Measurements from ENCODE around the gene F13A1. TPM values are rescaled to one million over a fixed set of nuclear protein-coding genes. Genes with fewer than 3 reads are reported as not detected.

The F13A1 gene
- total RNA-seq, 1 experiment from 2014 or later = not detected

- CTCF ChIA-PET = no interaction called here
- TF ChIP-seq, protein P1, sequence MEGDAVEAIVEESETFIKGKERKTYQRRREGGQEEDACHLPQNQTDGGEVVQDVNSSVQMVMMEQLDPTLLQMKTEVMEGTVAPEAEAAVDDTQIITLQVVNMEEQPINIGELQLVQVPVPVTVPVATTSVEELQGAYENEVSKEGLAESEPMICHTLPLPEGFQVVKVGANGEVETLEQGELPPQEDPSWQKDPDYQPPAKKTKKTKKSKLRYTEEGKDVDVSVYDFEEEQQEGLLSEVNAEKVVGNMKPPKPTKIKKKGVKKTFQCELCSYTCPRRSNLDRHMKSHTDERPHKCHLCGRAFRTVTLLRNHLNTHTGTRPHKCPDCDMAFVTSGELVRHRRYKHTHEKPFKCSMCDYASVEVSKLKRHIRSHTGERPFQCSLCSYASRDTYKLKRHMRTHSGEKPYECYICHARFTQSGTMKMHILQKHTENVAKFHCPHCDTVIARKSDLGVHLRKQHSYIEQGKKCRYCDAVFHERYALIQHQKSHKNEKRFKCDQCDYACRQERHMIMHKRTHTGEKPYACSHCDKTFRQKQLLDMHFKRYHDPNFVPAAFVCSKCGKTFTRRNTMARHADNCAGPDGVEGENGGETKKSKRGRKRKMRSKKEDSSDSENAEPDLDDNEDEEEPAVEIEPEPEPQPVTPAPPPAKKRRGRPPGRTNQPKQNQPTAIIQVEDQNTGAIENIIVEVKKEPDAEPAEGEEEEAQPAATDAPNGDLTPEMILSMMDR (IDR thresholded peaks at IDR 0.05; ENCODE audit: unreplicated experiment) = no peak
- Mint-ChIP-seq H3K36me3 (ENCODE audit: insufficient read depth, unreplicated experiment) (no peaks in the 10 kb centered on the region), H3K4me3 (ENCODE audit: low read depth, unreplicated experiment) (no peak overlapping the region), H3K27me3 (ENCODE audit: unreplicated experiment) (peaks cover 13% of the 10 kb centered on the region), H3K4me1 (ENCODE audit: low read depth, unreplicated experiment) (no peaks in the 10 kb centered on the region), H3K27ac (ENCODE audit: unreplicated experiment) (no peak overlapping the region), H3K9me3 (ENCODE audit: low read depth, unreplicated experiment) (no peaks in the 10 kb centered on the region)
- intact Hi-C loops (cut with micrococcal nuclease; ENCODE audit: unreplicated experiment) = no loop called here
- DNase-seq = no peak
- no TSS peak for BruUV-seq (replicated peaks)
Measured at GRCh38 chr6:6346427-6347023, 26.1 kb upstream of the F13A1 start.

- TF ChIP-seq, protein P1 (IDR thresholded peaks at IDR 0.05; ENCODE audit: unreplicated experiment) = no peak
- no TSS peak for BruUV-seq (replicated peaks)
- Mint-ChIP-seq H3K9me3 (ENCODE audit: low read depth, unreplicated experiment) (no peaks in the 10 kb centered on the region), H3K4me3 (ENCODE audit: low read depth, unreplicated experiment) (no peak overlapping the region), H3K27ac (ENCODE audit: unreplicated experiment) (no peak overlapping the region), H3K4me1 (ENCODE audit: low read depth, unreplicated experiment) (no peaks in the 10 kb centered on the region), H3K27me3 (ENCODE audit: unreplicated experiment) (peaks cover 14% of the 10 kb centered on the region), H3K36me3 (ENCODE audit: insufficient read depth, unreplicated experiment) (no peaks in the 10 kb centered on the region)
- intact Hi-C loops (cut with micrococcal nuclease; ENCODE audit: unreplicated experiment) = no loop called here
- no peak for DNase-seq
- CTCF ChIA-PET = no interaction called here
Measured at GRCh38 chr6:6333501-6333900, 13.0 kb upstream of the F13A1 start.

- no peaks in the 10 kb centered on the region for H3K4me1 Mint-ChIP-seq (ENCODE audit: low read depth, unreplicated experiment)
- DNase-seq = no peak
- H3K27ac Mint-ChIP-seq (ENCODE audit: unreplicated experiment) = no peak overlapping the region
- no peak overlapping the region for H3K4me3 Mint-ChIP-seq (ENCODE audit: low read depth, unreplicated experiment)
- H3K36me3 Mint-ChIP-seq (ENCODE audit: insufficient read depth, unreplicated experiment) = no peaks in the 10 kb centered on the region
- BruUV-seq (replicated peaks) = no TSS peak
- CTCF ChIA-PET = interaction anchor here (0.6 to 0.7 kb wide), 2 partner anchors 198 to 222 kb away, joined by 4 to 8 read pairs; no protein-coding TSS in a partner anchor
- H3K27me3 Mint-ChIP-seq (ENCODE audit: unreplicated experiment) = peaks cover 14% of the 10 kb centered on the region
- H3K9me3 Mint-ChIP-seq (ENCODE audit: low read depth, unreplicated experiment) = no peaks in the 10 kb centered on the region
- TF ChIP-seq, protein P1 (IDR thresholded peaks at IDR 0.05; ENCODE audit: unreplicated experiment) = no peak
- intact Hi-C loops (cut with micrococcal nuclease; ENCODE audit: unreplicated experiment) = no loop called here
Measured at GRCh38 chr6:6332811-6333244, 12.4 kb upstream of the F13A1 start.

GRCh38 chr6:6331946-6332601 is 11.6 kb upstream of the F13A1 start:
- no peaks in the 10 kb centered on the region for H3K9me3 Mint-ChIP-seq (ENCODE audit: low read depth, unreplicated experiment)
- peaks cover 14% of the 10 kb centered on the region for H3K27me3 Mint-ChIP-seq (ENCODE audit: unreplicated experiment)
- no peaks in the 10 kb centered on the region for H3K36me3 Mint-ChIP-seq (ENCODE audit: insufficient read depth, unreplicated experiment)
- intact Hi-C loops (cut with micrococcal nuclease; ENCODE audit: unreplicated experiment) = no loop called here
- CTCF ChIA-PET = interaction anchor here (0.6 kb wide), 1 partner anchor 199 kb away, joined by 4 read pairs; no protein-coding TSS in a partner anchor
- no peak overlapping the region for H3K27ac Mint-ChIP-seq (ENCODE audit: unreplicated experiment)
- no TSS peak for BruUV-seq (replicated peaks)
- H3K4me1 Mint-ChIP-seq (ENCODE audit: low read depth, unreplicated experiment) = no peaks in the 10 kb centered on the region
- no peak for DNase-seq
- H3K4me3 Mint-ChIP-seq (ENCODE audit: low read depth, unreplicated experiment) = no peak overlapping the region
- TF ChIP-seq, protein P1 (IDR thresholded peaks at IDR 0.05; ENCODE audit: unreplicated experiment) = no peak

Measured in Calu3 (cell line).